Natural killer cell (primary cell): ENCODE data around the gene MCF2L. TPM values are rescaled to one million over a fixed set of nuclear protein-coding genes. Genes with fewer than 3 reads are reported as not detected.

Source experiments
- ATAC-seq, 3 donors: fragments of 150-1000 bp in 2 of 3; fragments of 200-7000 bp in 1 of 3; cut with Tn5 transposase; 1 replicate in 1 of 3; 2 replicates in 2 of 3; pipeline ENCODE4 v1.10.0; 2021; ENCODE audit warnings: mild to moderate bottlenecking in 2 of 3, moderate library complexity in 2 of 3
- DNase-seq, 2 donors: peaks; one replicate each; pipeline versions ENCODE4 v3.0.0 to v3.0.0-alpha.2; 2013 to 2021; ENCODE audit warnings: mixed read lengths in 1 of 2
- H3K27ac ChIP-seq: one replicate; pipeline ENCODE4 v1.5.1; 2013; ENCODE audit warnings: mild to moderate bottlenecking, low read length
- H3K27me3 ChIP-seq: one replicate; pipeline ENCODE4 v1.6.1; 2013; ENCODE audit warnings: low read length; ENCODE audit not compliant: control insufficient read depth, insufficient read depth
- H3K36me3 ChIP-seq: one replicate; pipeline ENCODE4 v1.6.1; 2013; ENCODE audit warnings: low read length; ENCODE audit not compliant: control insufficient read depth, insufficient read depth
- H3K4me1 ChIP-seq: one replicate; pipeline ENCODE4 v1.6.1; 2013; ENCODE audit warnings: low read length; ENCODE audit not compliant: control insufficient read depth, insufficient read depth
- H3K4me3 ChIP-seq: one replicate; pipeline ENCODE4 v1.5.1; 2013; ENCODE audit warnings: low read length
- H3K9me3 ChIP-seq: one replicate; pipeline ENCODE4 v1.6.1; 2013; ENCODE audit warnings: low read length; ENCODE audit not compliant: control insufficient read depth, insufficient read depth
- H3K27ac Mint-ChIP-seq, 2 donors: one replicate each; pipeline ENCODE4 v1.8.0; 2022; ENCODE audit warnings: mild to moderate bottlenecking in 2 of 2, mixed read lengths in 2 of 2, moderate library complexity in 1 of 2
- H3K27me3 Mint-ChIP-seq, 2 donors: one replicate each; pipeline ENCODE4 v1.8.0; 2022; ENCODE audit warnings: low read depth in 2 of 2, mixed read lengths in 2 of 2
- H3K36me3 Mint-ChIP-seq: one replicate; pipeline ENCODE4 v1.8.0; 2022; ENCODE audit warnings: mixed read lengths
- H3K4me1 Mint-ChIP-seq, 2 donors: one replicate each; pipeline ENCODE4 v1.8.0; 2022; ENCODE audit warnings: mixed read lengths in 2 of 2
- H3K4me3 Mint-ChIP-seq: one replicate; pipeline ENCODE4 v1.8.0; 2022; ENCODE audit warnings: mild to moderate bottlenecking, moderate library complexity, mixed read lengths
- H3K9me3 Mint-ChIP-seq, 2 donors: one replicate each; pipeline ENCODE4 v1.8.0; 2022; ENCODE audit warnings: mixed read lengths in 2 of 2
- WGBS: methylation state at CpG from one replicate; pipeline ENCODE4 v1.1.7; 2013; ENCODE audit warnings: missing lambda C conversion rate; ENCODE audit not compliant: insufficient coverage; 5-methylcytosine and 5-hydroxymethylcytosine counted together
- intact Hi-C: fragments of 100-400 bp; cut with micrococcal nuclease; formaldehyde crosslinking; loops from one replicate; pipeline ENCODE4 v1.14.2; 2022
- total RNA-seq, 4 donors: library from RNA; stranded (reverse); fragments of 120-200 nt in 1 of 4; gene quantifications; one replicate each; pipeline versions ENCODE4 v1.2.3 to v1.2.4, GENCODE V29; 2013 to 2022
- TF ChIP-seq, protein P1 (sequence below): fragments of 200-600 bp; IDR thresholded peaks from one replicate; pipeline ENCODE4 v1.8.0; 2022; ENCODE audit warnings: antibody characterized with exemption

MCF2L gene
- total RNA-seq, 3 donors from 2014 or later (not counting 1 experiment from before 2014, with no cell fraction given): 1.7 to 3.0 (median 3.0) TPM

- 93% methylated on average over 18 of the region's 19 CpGs for WGBS
- Histone ChIP-seq H3K4me3 (no peak overlapping the region), H3K36me3 (no peaks in the 10 kb centered on the region), H3K4me1 (peaks cover 13% of the 10 kb centered on the region), H3K27me3 (peaks cover 8% of the 10 kb centered on the region), H3K9me3 (no peaks in the 10 kb centered on the region), H3K27ac (no peak overlapping the region)
- Mint-ChIP-seq H3K4me3 (no peak overlapping the region), H3K4me1 (peaks cover 11 to 14% of the 10 kb centered on the region in 2 donors), H3K36me3 (no peaks in the 10 kb centered on the region), H3K9me3 (peaks cover 0 to 7% of the 10 kb centered on the region in 2 donors), H3K27ac (no peak overlapping the region), H3K27me3 (peaks cover 21 to 31% of the 10 kb centered on the region in 2 donors)
- DNase-seq: no peak
- no peak for ATAC-seq
- TF ChIP-seq, protein P1, sequence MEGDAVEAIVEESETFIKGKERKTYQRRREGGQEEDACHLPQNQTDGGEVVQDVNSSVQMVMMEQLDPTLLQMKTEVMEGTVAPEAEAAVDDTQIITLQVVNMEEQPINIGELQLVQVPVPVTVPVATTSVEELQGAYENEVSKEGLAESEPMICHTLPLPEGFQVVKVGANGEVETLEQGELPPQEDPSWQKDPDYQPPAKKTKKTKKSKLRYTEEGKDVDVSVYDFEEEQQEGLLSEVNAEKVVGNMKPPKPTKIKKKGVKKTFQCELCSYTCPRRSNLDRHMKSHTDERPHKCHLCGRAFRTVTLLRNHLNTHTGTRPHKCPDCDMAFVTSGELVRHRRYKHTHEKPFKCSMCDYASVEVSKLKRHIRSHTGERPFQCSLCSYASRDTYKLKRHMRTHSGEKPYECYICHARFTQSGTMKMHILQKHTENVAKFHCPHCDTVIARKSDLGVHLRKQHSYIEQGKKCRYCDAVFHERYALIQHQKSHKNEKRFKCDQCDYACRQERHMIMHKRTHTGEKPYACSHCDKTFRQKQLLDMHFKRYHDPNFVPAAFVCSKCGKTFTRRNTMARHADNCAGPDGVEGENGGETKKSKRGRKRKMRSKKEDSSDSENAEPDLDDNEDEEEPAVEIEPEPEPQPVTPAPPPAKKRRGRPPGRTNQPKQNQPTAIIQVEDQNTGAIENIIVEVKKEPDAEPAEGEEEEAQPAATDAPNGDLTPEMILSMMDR: no peak
- intact Hi-C loops: no loop called here
Observed at GRCh38 chr13:112972867-112973576, 4.0 kb downstream of the MCF2L start.

DNA sequence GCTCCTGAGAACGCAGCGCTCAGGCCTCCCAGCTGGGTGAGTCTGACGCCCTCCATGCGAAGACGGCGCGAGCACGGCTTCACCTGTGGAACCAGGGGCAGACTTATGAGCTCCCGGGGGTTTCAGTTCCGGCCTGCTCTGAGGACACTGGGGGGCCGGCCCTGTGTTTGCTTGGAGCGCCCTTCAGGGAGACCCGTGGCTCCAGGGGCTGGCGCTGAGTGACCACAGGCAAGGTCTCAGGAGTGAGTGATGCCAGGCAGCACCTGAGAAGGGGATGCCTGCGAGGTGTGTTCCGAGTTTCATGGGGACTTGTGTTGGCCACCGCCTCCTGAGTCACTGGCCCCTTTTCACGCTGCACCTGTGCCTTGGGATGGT, 4.5 kb downstream of the MCF2L start:
- 95% methylated on average over 18 of the region's 18 CpGs for WGBS
- TF ChIP-seq, protein P1: no peak
- H3K27me3 Mint-ChIP-seq: peaks cover 21 to 31% of the 10 kb centered on the region in 2 donors

GRCh38 chr13:112974125-112974524, 5.1 kb downstream of the MCF2L start:
- TF ChIP-seq, protein P1: no peak
- DNase-seq: no peak
- H3K9me3 Mint-ChIP-seq: peaks cover 0 to 7% of the 10 kb centered on the region in 2 donors
- H3K4me3 Mint-ChIP-seq: no peak overlapping the region
- intact Hi-C loops: no loop called here
- no peak for ATAC-seq
- H3K4me1 Mint-ChIP-seq: peaks cover 10 to 12% of the 10 kb centered on the region in 2 donors
- H3K36me3 ChIP-seq: no peaks in the 10 kb centered on the region
- WGBS: 89% methylated on average over 8 of the region's 8 CpGs
- peaks cover 8% of the 10 kb centered on the region for H3K27me3 ChIP-seq
- H3K27ac ChIP-seq: no peak overlapping the region
- H3K4me3 ChIP-seq: no peak overlapping the region
- H3K27me3 Mint-ChIP-seq: peaks cover 21 to 31% of the 10 kb centered on the region in 2 donors
- H3K4me1 ChIP-seq: peaks cover 9% of the 10 kb centered on the region
- no peaks in the 10 kb centered on the region for H3K36me3 Mint-ChIP-seq
- no peaks in the 10 kb centered on the region for H3K9me3 ChIP-seq
- no peak overlapping the region for H3K27ac Mint-ChIP-seq

More for the DNA sequence above, 4.5 kb downstream of the MCF2L start:
- no peak for DNase-seq
- Mint-ChIP-seq H3K4me1 (peaks cover 11 to 14% of the 10 kb centered on the region in 2 donors), H3K36me3 (no peaks in the 10 kb centered on the region), H3K4me3 (no peak overlapping the region), H3K27ac (no peak overlapping the region), H3K9me3 (peaks cover 0 to 7% of the 10 kb centered on the region in 2 donors)
- ATAC-seq: no peak
- Histone ChIP-seq H3K4me1 (peaks cover 9% of the 10 kb centered on the region), H3K27me3 (peaks cover 8% of the 10 kb centered on the region), H3K27ac (no peak overlapping the region), H3K4me3 (no peak overlapping the region), H3K36me3 (no peaks in the 10 kb centered on the region), H3K9me3 (no peaks in the 10 kb centered on the region)
- intact Hi-C loops: no loop called here
